AG04449 (cell line): ENCODE results near the gene SEMA4A.

ENCODE experiments used
- CTCF ChIA-PET: fragments of 350-600 bp; formaldehyde crosslinking; extraction: SDS; loops from one replicate; lab custom pipeline; 2021; ENCODE audit warnings: antibody characterized with exemption; lab: Yijun Ruan, JAX
- POLR2A ChIA-PET: fragments of 400-600, 350-600 bp; formaldehyde crosslinking; extraction: SDS; loops from one replicate; lab custom pipeline; 2020; ENCODE audit warnings: antibody characterized with exemption, inconsistent platforms; lab: Yijun Ruan, JAX
- DNase-seq: peaks from one replicate; pipeline ENCODE4 v3.0.0-alpha.2; 2010; ENCODE audit warnings: low read depth, low spot score
- H3K4me3 ChIP-seq: 2 replicates; pipeline ENCODE4 v1.5.1; 2011; ENCODE audit warnings: low read depth, mild to moderate bottlenecking, control low read depth, low read length
- CTCF ChIP-seq: IDR thresholded peaks from one replicate; pipeline ENCODE4 v1.5.1; 2011; ENCODE audit warnings: mild to moderate bottlenecking, moderate library complexity, low read length, control low read depth, inconsistent platforms; ENCODE audit not compliant: insufficient read depth; ENCODE audit errors: missing control alignments

Gene SEMA4A

GRCh38 chr1:156221986-156222692 is 68.8 kb downstream of the SEMA4A start:
- H3K4me3 ChIP-seq = no peak overlapping the region
- ChIA-PET POLR2A (interaction anchor here (1.1 kb wide), 1 partner anchor 9 kb away, joined by 4 read pairs; the partner anchor contains the start of gene PMF1), CTCF (interaction anchor here (0.8 to 14.6 kb wide), 9 partner anchors 10 to 138 kb away, joined by 3 to 340 read pairs (median 3); no protein-coding TSS in a partner anchor)
- no peak for DNase-seq
- no peak for TF ChIP-seq CTCF

DNA sequence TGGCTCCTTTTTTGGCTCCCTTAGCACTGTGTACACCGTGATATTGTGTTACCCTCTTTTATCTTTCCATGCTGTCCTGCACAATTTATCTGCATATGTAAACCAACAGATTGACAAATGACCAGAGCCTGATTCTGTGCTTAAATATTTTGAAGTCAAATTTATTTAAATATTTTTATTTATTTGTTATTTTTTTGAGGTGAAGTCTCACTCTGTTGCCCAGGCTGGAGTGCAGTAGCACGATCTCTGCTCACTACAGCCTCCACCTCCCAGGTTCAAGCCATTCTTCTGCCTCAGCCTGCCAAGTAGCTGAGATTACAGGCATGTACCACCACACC is 72.3 kb downstream of the SEMA4A start:
- DNase-seq = no peak
- ChIA-PET CTCF (interaction anchor here (0.6 to 14.6 kb wide), 41 partner anchors 8 to 221 kb away, joined by 3 to 340 read pairs (median 7); partner anchors contain the start of genes BGLAP, PMF1, SEMA4A and SLC25A44), POLR2A (interaction anchor here (1.0 kb wide), 1 partner anchor 74 kb away, joined by 4 read pairs; no protein-coding TSS in a partner anchor)
- no peak overlapping the region for H3K4me3 ChIP-seq
- TF ChIP-seq CTCF = no peak

DNA sequence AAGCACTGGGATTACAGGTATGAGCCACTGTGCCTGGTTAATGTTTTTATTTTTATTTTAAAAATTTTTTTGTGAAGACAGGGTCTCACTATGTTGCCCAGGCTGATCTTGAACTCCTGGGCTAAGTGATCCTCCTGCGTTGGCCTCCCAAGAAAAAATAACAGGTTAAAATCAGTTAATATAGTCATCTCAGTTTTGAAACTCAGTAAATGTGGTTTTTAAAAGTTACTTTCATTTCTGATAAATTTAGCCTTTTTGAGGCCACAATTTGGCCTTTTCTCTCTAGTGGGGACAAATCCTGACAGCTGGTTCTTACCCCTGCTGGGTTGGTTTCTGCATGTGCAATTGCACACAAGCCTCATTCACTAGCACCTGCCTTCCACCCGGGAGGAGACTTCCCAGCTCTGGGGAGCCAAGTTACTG is 72.7 kb downstream of the SEMA4A start:
- TF ChIP-seq CTCF = no peak
- no peak for DNase-seq
- H3K4me3 ChIP-seq = no peak overlapping the region
- ChIA-PET POLR2A (no interaction called here), CTCF (interaction anchor here (0.9 to 14.6 kb wide), 28 partner anchors 8 to 222 kb away, joined by 3 to 340 read pairs (median 10); partner anchors contain the start of genes PMF1, SEMA4A, SLC25A44 and SMG5)

GRCh38 chr1:156226782-156227181 is 73.4 kb downstream of the SEMA4A start:
- TF ChIP-seq CTCF = no peak
- DNase-seq = no peak
- H3K4me3 ChIP-seq = no peak overlapping the region
- ChIA-PET CTCF (interaction anchor here (0.9 to 14.6 kb wide), 15 partner anchors 9 to 222 kb away, joined by 3 to 340 read pairs (median 14); partner anchors contain the start of genes SEMA4A and TMEM79), POLR2A (no interaction called here)
